ENCODE results near the gene EEFSEC.
A peak's percentile ranks its signal among the peaks of the same experiment; 100 is the strongest.

The EEFSEC gene

DNA sequence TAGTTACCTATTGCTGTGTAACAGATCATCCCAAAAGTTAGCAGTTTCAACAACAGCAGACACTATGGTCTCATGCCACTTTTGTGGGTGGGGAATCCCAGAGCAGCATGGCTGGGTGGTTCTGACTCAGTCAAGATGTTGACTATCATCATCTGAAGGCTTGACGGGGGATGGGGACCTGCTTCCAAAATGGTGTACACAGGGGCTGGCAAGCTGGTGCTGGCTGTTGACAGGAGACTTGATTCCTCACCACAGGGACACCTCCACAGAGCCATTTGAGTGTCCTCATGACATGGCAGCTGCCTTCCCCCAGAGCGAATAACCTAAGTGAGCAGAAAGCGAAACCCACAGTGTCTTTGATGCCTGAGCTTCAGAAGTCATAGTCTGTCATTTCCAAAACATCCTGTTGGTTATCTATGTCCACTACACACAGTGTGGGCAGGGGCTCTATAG, 294.3 kb downstream of the EEFSEC start:
- DNase-seq (ENCODE audit: low spot score), result no peak

DNA sequence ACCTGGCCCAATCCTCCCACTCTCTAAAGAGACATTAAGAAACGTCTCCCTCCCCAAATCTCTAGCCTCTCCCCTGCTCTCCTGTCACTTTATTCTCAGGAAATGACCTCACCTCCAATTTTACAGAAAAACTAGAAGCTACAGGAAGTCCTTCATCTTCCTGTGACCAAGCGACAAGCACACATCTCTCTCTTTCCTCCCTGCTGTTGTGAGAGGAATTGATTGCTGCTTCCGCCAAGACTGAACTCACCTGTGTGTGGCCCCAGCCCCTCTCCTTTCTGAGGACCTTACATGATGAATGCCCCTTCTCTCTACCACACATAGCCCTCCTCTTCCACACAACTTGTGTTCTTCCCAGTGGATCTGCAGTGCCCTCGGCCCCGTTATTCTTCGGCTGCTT, 295.2 kb downstream of the EEFSEC start:
- no peak for DNase-seq (ENCODE audit: low spot score)

GRCh38 chr3:128449111-128449638, 295.9 kb downstream of the EEFSEC start:
- DNase-seq (ENCODE audit: low spot score), result no peak

DNA sequence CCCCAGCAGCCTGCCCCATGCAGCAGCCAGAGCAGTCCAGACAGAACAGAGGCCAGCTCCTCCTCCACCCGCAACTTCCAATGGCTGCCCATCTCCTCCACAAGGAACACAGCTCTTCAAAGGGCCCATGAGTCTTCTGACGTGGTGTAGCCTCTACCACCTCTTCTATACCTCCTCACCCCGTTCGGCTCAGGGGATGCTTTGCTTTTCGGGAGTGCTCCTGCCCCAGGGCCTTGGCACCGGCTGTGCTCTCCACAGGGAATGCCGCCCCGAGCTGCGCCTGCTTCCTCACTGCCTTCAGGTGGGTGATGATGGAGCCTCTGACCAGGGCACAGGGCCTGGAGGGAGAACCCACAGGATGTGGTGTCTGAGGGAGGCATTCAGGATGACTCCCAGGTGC, 298.8 kb downstream of the EEFSEC start:
- DNase-seq (ENCODE audit: low spot score), result no peak

- DNase-seq (ENCODE audit: low spot score), result no peak
Measured at GRCh38 chr3:128452678-128453275, 299.5 kb downstream of the EEFSEC start.

GRCh38 chr3:128453501-128454309, 300.4 kb downstream of the EEFSEC start:
- no peak for DNase-seq (ENCODE audit: low spot score)

DNA sequence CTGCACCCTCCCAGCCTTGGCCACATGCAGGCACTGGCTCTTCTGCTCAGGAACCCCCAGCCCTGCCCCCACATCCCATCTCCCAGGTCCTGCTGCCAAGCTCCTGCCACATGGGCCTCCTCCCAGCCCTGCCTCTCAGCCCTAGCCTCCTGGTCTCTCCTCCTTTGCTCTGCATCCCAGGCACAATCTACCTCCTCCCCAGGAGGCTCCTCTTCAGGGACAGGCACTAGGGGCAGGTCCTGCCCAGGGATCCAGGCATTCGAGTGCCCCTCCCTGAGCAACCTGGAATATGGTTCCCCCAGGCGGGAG, 301.0 kb downstream of the EEFSEC start:
- no peak for DNase-seq (ENCODE audit: low spot score)

DNA sequence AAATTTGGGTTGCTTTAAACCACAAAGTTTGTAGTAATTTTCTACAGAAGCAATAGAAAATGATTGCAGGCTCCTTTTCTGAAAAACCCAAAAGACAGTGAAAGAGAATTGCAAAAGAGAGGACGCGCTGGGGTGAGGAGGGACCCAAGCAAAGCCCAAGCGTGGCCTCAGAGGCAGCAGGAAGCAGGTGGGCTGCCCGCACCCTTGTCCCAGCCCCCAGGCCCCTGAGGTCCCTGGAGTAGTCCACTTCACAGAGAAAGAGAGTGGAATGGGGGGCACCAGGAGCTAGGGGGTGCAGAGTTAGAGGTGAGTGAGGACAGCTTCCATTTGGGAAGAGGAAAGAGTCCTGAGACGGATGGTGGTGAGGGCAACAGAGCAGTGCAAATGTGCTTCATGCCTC, 301.8 kb downstream of the EEFSEC start:
- no peak for DNase-seq (ENCODE audit: low spot score)

GRCh38 chr3:128455786-128456748, 302.8 kb downstream of the EEFSEC start:
- DNase-seq (ENCODE audit: low spot score), result no peak

GRCh38 chr3:128456776-128457715, 303.8 kb downstream of the EEFSEC start:
- DNase-seq (ENCODE audit: low spot score), result peak; percentile 64

DNA sequence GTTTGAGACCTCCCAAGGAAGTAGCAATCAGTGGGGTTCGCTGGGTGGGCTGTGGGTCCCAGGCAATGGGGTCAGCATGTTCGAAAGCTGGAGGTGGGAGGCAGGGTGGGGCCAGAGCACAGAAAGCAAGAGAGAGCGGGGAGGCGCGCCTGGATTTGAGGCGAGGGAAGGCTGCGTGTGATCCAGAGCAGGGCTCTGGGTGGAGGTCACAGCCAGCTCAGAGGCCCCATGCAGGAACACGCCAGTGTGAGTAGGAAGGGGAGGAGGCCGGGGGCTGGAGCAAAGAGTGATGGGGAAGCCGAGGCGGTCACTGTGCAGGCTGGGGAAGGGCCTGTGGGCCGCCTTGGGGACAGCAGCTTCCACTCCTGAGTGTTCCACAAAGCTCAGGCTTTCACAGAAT, 304.7 kb downstream of the EEFSEC start:
- DNase-seq (ENCODE audit: low spot score), result no peak
